HG02970 (cell line): ENCODE measurements around the gene HERC2.
"Not testable (repeated sequence)": the region's sequence is repeated elsewhere in the genome, so short reads cannot be mapped to it uniquely, and the experiment has no call there.

ENCODE experiments used
- ATAC-seq: cut with Tn5 transposase; IDR thresholded peaks from one replicate; pipeline ENCODE4 v1.9.1; 2021; ENCODE audit warnings: mild to moderate bottlenecking, moderate library complexity, moderate number of reproducible peaks; ENCODE audit not compliant: unreplicated experiment, low FRiP score

HERC2 gene, protein sequence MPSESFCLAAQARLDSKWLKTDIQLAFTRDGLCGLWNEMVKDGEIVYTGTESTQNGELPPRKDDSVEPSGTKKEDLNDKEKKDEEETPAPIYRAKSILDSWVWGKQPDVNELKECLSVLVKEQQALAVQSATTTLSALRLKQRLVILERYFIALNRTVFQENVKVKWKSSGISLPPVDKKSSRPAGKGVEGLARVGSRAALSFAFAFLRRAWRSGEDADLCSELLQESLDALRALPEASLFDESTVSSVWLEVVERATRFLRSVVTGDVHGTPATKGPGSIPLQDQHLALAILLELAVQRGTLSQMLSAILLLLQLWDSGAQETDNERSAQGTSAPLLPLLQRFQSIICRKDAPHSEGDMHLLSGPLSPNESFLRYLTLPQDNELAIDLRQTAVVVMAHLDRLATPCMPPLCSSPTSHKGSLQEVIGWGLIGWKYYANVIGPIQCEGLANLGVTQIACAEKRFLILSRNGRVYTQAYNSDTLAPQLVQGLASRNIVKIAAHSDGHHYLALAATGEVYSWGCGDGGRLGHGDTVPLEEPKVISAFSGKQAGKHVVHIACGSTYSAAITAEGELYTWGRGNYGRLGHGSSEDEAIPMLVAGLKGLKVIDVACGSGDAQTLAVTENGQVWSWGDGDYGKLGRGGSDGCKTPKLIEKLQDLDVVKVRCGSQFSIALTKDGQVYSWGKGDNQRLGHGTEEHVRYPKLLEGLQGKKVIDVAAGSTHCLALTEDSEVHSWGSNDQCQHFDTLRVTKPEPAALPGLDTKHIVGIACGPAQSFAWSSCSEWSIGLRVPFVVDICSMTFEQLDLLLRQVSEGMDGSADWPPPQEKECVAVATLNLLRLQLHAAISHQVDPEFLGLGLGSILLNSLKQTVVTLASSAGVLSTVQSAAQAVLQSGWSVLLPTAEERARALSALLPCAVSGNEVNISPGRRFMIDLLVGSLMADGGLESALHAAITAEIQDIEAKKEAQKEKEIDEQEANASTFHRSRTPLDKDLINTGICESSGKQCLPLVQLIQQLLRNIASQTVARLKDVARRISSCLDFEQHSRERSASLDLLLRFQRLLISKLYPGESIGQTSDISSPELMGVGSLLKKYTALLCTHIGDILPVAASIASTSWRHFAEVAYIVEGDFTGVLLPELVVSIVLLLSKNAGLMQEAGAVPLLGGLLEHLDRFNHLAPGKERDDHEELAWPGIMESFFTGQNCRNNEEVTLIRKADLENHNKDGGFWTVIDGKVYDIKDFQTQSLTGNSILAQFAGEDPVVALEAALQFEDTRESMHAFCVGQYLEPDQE (N-terminal part only)

DNA sequence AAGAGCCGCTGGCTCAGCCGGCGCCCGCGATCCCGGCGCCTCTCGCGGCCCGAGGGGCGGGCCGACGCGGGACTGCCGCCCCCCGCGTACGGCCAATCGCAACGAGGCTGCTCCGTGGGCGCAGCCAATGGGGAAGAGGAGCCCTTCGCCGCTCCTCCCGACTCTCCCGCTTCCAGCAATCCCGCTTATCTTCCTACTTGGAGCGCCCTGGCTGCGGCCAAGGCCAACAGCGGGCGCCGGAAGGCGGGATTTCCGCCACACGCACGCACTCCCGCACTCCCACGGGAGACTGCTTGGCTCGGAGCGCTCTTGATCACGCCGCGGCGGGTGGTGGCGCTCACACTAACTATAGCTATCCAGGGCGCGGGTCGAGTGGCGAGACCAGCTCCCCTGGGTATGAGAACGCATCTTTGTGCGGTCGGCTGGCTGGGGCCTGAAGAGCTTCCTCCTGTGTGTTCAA, at the start of gene HERC2:
HERC2 (minus strand) TSS at position 51 of the 460 bp plus-strand sequence. CDS start 746 bp downstream, outside the sequence.
- ATAC-seq, result not testable (repeated sequence)

GRCh38 chr15:28365502-28365901, 43.5 kb upstream of the HERC2 start:
- ATAC-seq, result not testable (repeated sequence)

GRCh38 chr15:28357984-28358383, 36.0 kb upstream of the HERC2 start, which contains the start of gene GOLGA6L24:
GOLGA6L24 (minus strand) TSS chr15:28358084; CDS start chr15:28358023, 61 bp downstream.
- not testable (repeated sequence) for ATAC-seq

DNA sequence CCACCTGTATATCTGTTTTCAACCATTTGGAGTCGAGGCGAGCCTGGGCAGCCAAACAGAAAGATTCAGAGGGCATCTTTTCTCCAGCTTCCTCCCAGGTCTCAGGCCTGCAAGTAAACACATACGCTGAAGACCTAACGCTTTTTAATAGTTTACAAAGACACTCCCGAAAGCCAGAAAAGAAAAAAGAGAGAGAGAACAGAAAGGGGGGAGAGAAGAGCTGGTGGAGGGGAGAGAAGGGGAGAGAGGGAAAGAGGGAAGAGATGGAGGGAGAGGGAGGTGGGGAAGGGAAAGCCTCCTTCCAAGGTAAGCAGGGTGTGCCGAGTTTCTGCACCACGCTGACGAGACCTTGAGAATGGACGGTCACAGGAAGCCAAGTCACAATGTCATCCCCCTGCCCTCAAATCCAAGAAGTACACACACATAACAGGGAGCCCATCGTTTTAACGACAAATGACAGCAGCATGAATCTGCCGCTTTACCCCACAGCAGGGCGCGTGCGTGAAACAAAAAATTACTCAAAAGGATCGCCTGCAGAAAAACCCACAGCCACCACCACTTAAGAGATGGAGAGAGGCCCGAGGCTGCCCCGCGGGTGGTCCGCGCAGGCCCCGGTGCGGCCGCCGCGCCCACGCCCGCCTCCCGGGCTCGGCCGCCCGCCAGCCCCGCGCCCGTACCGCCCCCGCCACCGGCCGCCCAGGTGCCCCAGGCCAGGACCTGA, 461 bp downstream of the HERC2 start:
- not testable (repeated sequence) for ATAC-seq

DNA sequence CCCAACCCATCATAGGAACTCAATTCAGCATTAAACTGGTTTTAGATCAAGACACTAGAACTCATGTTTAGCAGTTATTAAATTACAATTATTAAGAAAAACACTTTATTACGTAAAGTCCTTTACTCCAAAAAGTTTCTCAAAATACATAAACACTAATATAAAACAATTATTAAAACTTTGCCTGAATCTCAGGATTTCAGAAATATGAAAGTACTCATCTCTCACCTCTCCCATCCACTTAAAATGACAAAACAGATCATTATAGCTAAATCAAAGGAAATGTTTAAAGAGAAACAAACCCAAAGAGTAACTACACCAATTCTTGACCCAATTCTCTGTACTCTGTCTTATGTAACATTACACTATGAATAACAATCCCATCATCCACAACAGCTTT, 2.3 kb downstream of the HERC2 start:
- not testable (repeated sequence) for ATAC-seq

- not testable (repeated sequence) for ATAC-seq
These were observed 3.2 kb downstream of the HERC2 start for GRCh38 chr15:28318828-28319227.

GRCh38 chr15:28318122-28318521, 3.9 kb downstream of the HERC2 start:
- not testable (repeated sequence) for ATAC-seq

- ATAC-seq, result not testable (repeated sequence)
These were observed 5.0 kb downstream of the HERC2 start for GRCh38 chr15:28316958-28317357.

GRCh38 chr15:28310454-28310853, 11.5 kb downstream of the HERC2 start:
- not testable (repeated sequence) for ATAC-seq

- not testable (repeated sequence) for ATAC-seq
These were observed 13.3 kb downstream of the HERC2 start for GRCh38 chr15:28308718-28309117.

DNA sequence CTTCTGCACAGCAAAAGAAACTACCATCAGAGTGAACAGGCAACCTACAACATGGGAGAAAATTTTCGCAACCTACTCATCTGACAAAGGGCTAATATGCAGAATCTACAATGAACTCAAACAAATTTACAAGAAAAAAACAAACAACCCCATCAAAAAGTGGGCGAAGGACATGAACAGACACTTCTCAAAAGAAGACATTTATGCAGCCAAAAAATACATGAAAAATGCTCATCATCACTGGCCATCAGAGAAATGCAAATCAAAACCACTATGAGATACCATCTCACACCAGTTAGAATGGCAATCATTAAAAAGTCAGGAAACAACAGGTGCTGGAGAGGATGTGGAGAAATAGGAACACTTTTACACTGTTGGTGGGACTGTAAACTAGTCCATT, 16.3 kb downstream of the HERC2 start:
- ATAC-seq, result not testable (repeated sequence)

DNA sequence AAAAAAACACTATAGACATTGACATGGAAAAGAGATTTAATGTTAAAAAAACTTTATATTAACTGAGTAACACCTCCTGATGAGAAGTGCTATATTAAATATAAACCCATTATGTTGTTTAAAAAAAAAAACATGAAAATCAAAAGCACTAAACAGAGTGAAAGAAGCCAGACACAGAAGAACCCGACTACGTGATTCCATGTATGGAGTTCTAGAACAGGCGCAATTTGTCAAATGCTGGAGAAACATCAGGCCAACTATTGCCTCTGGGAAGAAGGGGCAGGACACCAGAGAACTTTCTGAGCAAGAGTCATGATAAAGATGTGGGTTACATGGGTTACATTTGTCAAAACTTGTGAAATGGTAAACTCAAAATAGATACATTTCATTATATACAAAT, 24.5 kb downstream of the HERC2 start:
- not testable (repeated sequence) for ATAC-seq

- not testable (repeated sequence) for ATAC-seq
These were observed 25.2 kb downstream of the HERC2 start for GRCh38 chr15:28296814-28297213.

GRCh38 chr15:28295009-28295563, 26.9 kb downstream of the HERC2 start:
- not testable (repeated sequence) for ATAC-seq

- ATAC-seq, result not testable (repeated sequence)
These were observed 27.4 kb downstream of the HERC2 start for GRCh38 chr15:28294560-28294959.

GRCh38 chr15:28289694-28290463, 32.1 kb downstream of the HERC2 start:
- no peak for ATAC-seq

- ATAC-seq, result not testable (repeated sequence)
These were observed 32.9 kb downstream of the HERC2 start for GRCh38 chr15:28288830-28289693.
